HG02840 (cell line): ENCODE data around the gene SSMEM1.
"Not testable (repeated sequence)": the region's sequence is repeated elsewhere in the genome, so short reads cannot be mapped to it uniquely, and the experiment has no call there.

ENCODE experiments used
- ATAC-seq: cut with Tn5 transposase; IDR thresholded peaks from one replicate; pipeline ENCODE4 v1.9.1; 2021; ENCODE audit warnings: mild to moderate bottlenecking, moderate library complexity, moderate number of reproducible peaks; ENCODE audit not compliant: unreplicated experiment, low FRiP score

SSMEM1 gene

DNA sequence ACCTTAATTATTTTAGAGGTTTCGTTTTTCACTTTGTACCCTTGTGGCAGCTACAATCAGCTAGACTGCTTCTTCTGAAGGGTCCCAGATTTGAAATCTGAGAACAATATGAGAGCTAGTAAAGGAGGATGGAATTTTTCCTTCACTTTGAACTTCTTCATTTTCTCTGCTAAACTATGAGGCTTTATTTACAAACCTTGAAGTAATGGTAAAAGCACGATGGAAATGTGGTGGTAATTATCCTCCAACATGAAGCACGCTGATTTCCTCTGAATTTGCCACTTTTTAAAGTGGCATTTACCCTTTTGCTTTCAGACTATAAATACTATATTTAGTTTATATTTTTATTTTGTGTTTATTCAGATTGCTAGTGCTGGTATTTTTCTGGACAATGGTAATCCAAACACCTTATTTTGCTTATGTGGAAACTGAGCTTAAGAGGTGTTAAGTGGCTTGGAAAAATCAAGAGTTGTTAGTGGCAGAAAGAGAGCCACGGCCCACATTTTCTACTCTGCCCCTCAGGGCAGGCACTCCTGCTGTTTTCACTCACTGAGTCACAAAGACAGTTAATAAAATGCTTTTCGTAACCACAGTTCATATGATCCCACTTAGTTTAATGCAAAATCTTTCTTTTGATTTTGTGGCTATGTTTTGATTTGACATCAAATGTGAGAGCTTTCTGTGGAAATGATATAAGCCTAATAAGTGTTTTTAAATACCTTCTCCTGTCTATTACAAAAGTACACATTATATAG is 2.7 kb downstream of the SSMEM1 start:
- no peak for ATAC-seq

- ATAC-seq = no peak
Observed at GRCh38 chr7:130213828-130214227, 6.2 kb downstream of the SSMEM1 start.

GRCh38 chr7:130216025-130216424 is 8.4 kb downstream of the SSMEM1 start:
- no peak for ATAC-seq

DNA sequence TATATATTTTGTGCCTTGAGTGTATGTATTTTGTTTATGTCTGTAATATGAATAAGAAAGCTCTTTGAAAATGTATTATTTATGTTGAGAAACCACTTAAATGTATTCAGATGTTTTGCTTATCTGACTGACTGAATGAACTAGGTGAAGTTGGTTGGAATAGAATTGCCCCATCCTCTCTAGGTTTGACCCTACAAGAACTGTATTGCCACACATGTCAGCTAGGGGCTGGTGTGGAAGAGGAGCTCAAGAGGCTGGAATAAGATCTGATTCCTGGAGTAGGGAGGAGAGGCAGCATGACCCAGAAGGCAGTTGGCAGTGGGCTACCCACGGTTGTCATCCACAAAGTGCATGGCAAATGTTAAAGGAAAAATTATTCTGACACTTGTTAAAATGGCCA is 9.1 kb downstream of the SSMEM1 start:
- ATAC-seq = no peak

GRCh38 chr7:130218806-130219620 is 11.4 kb downstream of the SSMEM1 start:
- ATAC-seq = no peak

- no peak for ATAC-seq
Observed at GRCh38 chr7:130219871-130220270, 12.2 kb downstream of the SSMEM1 start.

DNA sequence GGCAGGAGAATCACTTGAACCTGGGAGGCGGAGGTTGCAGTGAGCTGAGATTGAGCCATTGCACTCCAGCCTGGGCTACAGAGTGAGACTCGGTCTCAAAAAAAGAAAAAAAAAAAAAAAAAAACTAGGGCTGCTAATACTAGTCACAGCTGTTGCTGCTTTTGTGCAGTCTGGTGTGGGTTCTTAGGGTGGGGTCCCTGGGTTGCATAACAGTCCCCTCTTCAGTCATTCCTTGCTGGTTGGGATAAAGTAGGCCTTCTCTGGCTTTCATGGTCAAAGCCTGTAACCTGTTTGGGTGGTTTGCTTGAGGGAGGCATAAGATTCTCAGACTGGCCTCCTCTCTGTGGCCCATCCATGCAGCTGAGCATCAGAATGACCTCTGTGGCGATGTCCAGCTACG is 14.1 kb downstream of the SSMEM1 start:
- no peak for ATAC-seq

DNA sequence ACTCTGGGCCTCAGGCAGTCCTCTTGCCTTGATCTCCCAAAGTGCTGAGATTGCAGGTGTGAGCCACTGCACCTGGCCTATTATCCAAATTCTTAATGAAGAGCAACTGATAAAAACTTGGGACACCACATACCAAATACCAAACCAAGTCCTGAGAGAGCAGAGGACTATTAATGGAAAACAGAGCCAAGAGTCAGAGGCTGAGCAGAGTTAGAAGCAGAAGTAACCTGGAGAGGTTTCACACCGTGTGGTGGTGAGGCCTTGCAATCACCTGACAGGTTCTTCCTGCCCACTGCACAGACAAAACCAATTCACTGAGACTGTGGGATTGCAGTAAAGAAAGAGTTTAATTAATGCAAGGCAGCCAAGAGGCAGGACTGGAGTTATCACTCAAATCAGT is 16.0 kb downstream of the SSMEM1 start:
- no peak for ATAC-seq

DNA sequence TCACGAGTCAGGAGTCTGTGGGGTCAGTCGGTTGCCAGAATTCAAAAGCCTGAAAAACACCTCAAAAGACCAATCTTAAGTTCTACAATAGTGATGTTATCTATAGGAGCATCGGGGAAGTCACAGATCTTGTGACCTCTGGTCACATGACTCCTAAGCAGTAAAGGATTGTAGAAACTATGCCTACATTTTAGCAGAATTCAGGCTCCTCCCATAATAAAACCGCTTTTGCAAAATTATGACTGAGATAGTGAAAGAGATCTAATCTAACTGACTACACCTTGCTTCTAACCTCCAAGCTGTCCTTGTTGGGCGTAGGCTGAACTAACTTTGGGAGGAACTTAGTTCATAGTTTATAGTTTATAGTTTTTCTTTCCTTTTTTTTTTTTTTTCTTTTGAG is 16.6 kb downstream of the SSMEM1 start:
- no peak for ATAC-seq

DNA sequence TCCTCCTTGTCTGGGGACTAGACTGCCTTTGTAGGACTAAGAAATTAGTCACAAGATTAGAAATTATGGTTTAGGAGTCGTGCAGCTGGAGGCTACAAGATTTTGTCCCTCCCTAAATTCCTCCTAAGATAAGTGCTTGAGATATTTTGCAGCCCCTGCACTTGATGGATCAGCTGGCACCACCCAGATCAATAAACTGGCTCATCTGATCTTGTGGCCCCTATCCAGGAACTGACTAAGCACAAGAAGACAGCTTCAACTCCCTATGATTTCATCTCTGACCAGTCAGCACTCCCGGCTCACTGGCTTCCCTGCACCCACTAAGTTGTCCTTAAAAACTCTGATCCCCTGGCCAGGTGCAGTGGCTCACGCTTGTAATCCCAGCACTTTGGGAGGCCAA is 17.3 kb downstream of the SSMEM1 start:
- ATAC-seq = not testable (repeated sequence)

DNA sequence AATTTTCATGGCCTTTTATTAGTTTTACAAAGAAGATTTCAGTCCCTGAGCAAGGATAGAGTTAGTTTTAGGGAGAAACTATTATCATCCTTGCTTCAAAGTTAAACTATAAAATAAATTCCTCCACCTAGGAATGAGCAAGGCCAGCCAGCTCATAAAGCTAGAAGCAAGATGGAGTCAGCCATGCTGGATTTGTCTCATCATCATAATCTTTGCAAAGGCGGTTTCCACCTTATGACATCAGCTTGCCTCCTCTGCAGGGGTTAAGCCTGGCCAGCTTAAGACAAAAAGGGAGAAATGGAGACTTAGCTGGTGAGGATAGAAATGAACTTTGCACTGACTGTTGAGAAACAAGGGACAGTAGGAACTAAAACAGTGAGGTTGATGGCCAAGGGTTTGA is 18.7 kb downstream of the SSMEM1 start:
- ATAC-seq = no peak

DNA sequence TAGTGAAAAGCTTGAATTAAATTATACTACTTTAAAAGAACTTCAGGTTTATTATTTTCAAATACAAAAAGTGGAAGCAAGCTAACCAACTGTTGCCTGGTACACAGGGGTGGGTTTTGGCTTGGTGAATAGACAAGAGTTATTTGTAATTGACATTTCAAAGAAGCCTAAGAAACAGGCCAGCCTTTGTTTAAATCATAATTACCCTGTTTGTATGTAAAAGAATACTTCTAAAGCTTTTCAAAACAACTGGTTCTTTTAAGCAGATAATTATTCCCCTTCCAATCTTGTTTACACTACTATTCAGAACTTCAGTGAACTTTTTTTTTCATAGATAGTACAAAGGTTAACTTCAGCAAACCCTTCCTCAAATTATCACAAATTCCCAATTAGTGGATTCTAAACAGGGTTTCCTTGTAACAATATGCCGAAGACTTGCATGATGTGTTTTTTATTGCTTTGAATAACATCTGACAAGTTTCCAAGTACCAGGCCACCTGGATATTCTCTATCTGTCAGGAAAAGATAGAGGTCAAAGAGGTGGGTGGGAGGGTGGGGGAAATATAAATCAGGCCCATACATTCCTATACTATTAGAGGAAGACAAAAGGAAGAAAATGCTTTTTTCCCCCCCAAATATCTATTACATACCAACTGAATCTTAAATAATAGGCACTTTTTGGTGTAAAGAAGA is 20.4 kb downstream of the SSMEM1 start:
- ATAC-seq = no peak

DNA sequence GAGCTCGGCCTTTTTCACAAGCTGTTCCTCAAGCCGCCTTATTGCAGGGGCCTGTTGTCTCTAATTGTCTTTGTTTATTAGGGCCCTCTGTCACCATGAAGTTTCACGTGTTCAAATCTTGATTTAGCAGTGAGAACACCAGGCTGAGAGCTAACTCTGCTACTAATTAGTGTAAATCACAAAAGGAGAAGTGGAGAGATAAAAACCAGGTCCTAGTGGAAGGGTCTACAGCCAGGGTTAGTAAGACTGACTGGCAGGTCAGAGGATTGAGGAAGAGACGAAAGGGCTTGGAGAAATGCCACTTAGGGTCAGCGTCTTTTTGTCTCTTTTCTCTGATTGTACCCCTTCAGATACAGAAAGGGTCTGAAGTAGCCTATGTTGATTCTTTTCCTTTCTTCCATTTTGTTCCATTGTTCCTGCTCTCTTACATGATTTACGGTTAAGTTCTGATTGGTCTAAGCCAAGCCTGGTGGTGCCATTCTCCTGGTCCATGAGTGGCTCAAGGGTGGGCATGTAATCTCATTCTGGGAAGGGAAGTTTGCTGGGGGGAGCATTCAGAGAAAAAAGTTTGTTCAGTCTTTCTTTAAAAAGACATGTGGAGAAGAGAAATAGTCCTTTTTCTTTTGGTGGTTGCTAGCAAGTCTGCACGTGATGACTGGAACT is 21.3 kb downstream of the SSMEM1 start:
- no peak for ATAC-seq

- not testable (repeated sequence) for ATAC-seq
Observed at GRCh38 chr7:130229981-130230380, 22.3 kb downstream of the SSMEM1 start.

DNA sequence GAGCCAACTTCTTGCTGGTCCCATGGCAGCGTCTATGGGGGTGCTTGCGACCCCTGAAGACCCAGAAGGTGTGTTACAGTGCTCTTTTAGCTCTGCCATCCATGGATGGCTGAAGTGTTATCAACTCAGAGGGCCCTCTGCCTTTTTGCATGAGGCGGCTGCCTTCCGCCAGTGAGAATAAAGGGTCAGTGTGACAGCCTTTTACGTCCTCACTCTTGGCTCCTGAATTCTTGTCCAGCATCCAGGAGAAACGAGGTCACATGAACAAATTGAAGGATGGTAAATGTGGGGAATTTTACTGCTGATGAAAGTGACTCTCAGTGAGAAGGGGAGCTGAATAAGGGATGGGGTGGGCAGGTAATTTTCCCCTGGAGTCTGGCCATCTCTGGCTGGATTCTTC is 24.1 kb downstream of the SSMEM1 start:
- ATAC-seq = no peak

GRCh38 chr7:130232209-130232608 is 24.5 kb downstream of the SSMEM1 start:
- no peak for ATAC-seq

DNA sequence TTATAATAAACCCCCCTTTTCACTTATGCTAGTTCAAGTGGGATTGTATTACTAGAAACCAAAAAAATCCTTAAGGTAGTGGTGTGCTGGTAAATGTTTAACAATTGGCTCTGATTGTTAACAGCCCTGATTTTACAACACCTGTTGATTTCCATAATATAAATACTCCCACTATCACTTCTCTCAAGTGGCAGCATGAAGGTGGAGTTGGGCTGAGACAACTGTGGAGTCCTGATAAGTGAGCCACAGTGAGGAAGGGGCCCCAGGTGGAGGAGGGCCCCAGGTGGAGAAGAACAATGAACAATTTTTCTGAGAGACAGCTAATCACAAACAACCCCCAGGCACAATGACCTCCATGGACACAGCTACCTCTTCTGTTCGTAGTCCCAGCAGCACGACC is 26.4 kb downstream of the SSMEM1 start:
- no peak for ATAC-seq

- ATAC-seq = not testable (repeated sequence)
Observed at GRCh38 chr7:130236361-130236760, 28.7 kb downstream of the SSMEM1 start.

DNA sequence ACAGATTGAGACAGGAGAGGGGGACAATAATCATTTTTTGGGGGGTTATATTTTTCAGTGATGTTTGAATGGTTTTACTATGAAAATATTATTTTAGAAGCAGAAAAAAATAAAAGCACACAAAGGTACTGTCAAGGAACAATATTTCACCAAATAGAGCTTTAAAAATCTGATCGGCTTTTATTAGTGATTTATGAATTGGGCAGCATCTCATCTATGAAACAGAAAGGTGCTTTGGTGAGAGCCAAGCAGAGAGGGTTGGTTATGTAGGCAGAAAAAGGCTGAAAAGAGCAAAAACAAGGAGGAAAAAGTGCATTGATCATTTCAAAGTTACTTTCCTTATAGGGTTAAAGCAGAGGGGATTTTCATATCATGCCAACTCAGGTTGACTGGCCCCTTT is 32.6 kb downstream of the SSMEM1 start:
- no peak for ATAC-seq

- no peak for ATAC-seq
Observed at GRCh38 chr7:130242198-130243014, 34.7 kb downstream of the SSMEM1 start.
